Posterior vena cava (tissue), 2 donors: ENCODE data around the gene HOXC4. TPM values are rescaled to one million over a fixed set of nuclear protein-coding genes. Genes with fewer than 3 reads are reported as not detected.
A peak's percentile ranks its signal among the peaks of the same experiment; 100 is the strongest.

Source experiments
- DNase-seq: peaks from one replicate; pipeline ENCODE4 v3.0.0-alpha.2; 2020; ENCODE audit warnings: low spot score
- intact Hi-C, 2 donors: fragments of 100-400 bp; cut with DNase I; formaldehyde crosslinking; loops; one replicate each; pipeline versions ENCODE4 v1.14.1 to v1.14.2; 2022 to 2023
- total RNA-seq, 2 donors: library from RNA; stranded (reverse); fragmentation: NEBNext Ultra II Directional; extraction: Animal tissue kit (Norgen Biotek cat#: 25700); gene quantifications; one replicate each; pipeline ENCODE4 v1.2.1, GENCODE V29; 2021
- donor health status: DM: yes; HTN: yes; CAD: no.
- donor health status: DM: yes; HTN: yes; CAD: no.

HOXC4 gene
- total RNA-seq, 2 donors from 2014 or later = 17.1 to 19.4 TPM

DNA sequence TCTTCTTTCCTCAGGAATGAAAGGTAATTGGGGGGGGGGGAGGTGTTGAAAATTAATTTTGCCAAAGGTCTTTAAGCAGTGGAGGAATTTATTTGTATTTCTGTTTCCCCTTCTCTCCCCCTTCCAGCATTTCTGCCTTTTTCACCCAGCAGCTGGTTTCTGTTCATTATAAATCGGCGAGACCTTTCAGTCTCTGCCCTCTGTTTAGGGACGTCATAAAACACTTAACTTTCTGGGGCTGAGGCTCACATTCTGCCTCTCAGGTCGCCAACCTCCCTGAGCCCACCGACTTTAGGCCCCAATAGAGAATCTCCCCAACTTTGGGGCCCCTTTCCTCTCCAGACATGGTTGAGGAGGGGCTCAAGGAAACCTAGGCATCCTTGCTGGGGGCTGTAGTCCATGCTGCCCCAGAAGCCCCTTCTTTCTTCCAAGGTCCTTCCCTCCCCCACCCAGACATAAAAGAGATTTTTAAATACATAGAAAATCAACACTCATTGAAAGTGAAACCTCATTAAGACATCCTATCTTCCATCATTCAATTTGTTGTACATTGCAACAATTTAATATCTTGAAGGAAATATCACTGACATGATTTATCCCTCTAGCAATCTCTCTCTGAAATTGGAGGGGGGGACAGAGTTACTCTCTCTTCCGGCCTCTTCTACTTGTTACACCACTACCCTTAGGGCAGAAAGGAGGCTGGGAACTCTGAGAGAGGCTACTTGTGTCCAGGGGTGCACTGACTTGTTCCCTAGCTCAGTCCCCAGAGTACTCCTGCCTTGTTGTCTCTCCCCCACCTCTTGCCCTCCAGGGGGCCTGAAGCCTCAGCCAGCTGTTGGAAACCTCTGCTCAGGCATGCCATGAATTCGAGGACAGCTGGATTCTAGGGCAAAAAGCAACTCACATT lies 27.9 kb upstream of the HOXC4 start:
- peak; percentile 45 for DNase-seq
- intact Hi-C loops = loop anchor here (2.0 to 5.0 kb wide), 2 partner anchors 19 to 33 kb away; no protein-coding TSS in a partner anchor

DNA sequence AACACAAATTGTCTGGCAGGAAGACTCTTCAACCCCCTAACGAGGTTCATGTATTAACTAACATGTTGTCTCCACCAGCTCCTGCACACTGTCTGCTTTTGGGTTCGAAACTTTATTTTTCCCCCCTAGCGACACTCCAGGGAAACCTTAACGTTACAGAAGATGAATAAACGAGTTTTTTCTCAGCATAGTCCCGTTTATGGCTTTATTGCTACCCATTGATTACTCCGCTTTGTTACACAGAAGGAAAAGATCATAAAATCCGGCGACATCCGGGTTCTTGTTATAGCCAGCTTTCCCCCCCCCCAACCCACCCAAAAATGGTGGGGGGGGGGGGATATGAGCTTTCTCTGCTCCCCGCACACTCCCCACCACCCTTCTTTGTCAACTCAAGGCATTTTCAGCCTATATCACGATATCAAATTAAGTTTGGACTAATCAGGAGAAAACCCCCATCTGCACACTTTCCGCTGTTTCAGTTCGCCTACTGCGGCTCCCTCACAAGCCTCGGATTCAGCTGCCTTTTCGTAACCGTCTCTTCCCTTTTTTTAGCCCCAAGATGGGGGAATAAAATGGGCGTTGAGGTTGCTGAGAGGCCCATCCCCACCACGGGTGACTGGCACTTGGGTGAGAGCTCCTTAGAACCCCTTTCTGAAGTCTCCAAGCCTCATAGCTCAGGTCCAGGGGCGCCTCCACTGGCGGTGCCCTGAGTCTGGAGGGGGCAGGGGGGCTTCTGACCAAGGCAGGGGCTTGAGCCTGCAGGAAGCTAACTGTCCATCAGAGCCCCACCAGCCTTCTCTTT lies 26.8 kb upstream of the HOXC4 start:
- DNase-seq = peak; percentile 46
- intact Hi-C loops = loop anchor here (2.0 to 5.0 kb wide), 2 partner anchors 20 to 35 kb away; no protein-coding TSS in a partner anchor

- intact Hi-C loops = loop anchor here (2.0 to 5.0 kb wide), 2 partner anchors 21 to 35 kb away; no protein-coding TSS in a partner anchor
Observed at GRCh38 chr12:54027442-54027786, 26.2 kb upstream of the HOXC4 start.

GRCh38 chr12:54028314-54029201 lies 25.1 kb upstream of the HOXC4 start, which contains the start of gene HOXC6:
Gene HOXC6, plus strand, starts transcription at chr12:54028440. Its CDS starts 82 bp downstream, at chr12:54028522.
- intact Hi-C loops = loop anchor here in 1 of 2 donors (5.0 kb wide), 1 partner anchor 36 kb away; no protein-coding TSS in a partner anchor
- DNase-seq = peak; percentile 80

More at GRCh38 chr12:54027442-54027786, 26.2 kb upstream of the HOXC4 start:
- DNase-seq = no peak

GRCh38 chr12:54029529-54030441 lies 23.9 kb upstream of the HOXC4 start:
- intact Hi-C loops = loop anchor here (5.0 kb wide), 4 partner anchors 37 to 163 kb away; no protein-coding TSS in a partner anchor
- peak; percentile 78 for DNase-seq

GRCh38 chr12:54030442-54030801 lies 23.2 kb upstream of the HOXC4 start:
- no peak for DNase-seq
- intact Hi-C loops = loop anchor here (5.0 kb wide), 3 partner anchors 102 to 162 kb away; no protein-coding TSS in a partner anchor

GRCh38 chr12:54030889-54031471 lies 22.7 kb upstream of the HOXC4 start:
- intact Hi-C loops = loop anchor here (5.0 kb wide), 3 partner anchors 101 to 161 kb away; no protein-coding TSS in a partner anchor
- DNase-seq = peak; percentile 86

- no peak for DNase-seq
- intact Hi-C loops = loop anchor here (5.0 kb wide), 3 partner anchors 101 to 161 kb away; no protein-coding TSS in a partner anchor
Observed at GRCh38 chr12:54031480-54031879, 22.2 kb upstream of the HOXC4 start.

DNA sequence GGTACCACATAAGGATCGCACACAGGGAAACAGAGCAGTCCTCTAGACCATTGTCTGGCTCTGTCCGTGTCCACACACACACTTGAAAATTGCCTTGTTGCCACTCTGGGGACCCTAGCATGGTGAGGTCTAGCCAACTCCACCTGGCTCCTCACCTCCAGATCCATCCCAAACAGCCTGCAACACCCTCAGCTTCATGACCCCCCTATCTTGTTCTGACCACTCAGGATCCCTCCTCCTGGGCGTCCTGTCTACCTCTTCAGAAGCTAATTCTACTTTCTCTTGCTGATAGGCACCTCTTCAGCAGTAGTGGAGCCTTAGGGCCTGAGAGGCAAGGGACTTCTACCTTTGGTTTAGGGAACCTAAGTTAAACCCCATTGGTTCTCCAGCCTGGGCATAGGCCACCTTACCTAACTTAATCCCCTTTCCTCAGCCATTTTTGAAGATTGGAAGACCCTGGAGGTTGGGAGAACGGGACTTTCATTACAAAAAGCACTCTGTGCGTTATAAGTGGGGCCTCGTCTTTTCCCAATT lies 21.5 kb upstream of the HOXC4 start:
- no peak for DNase-seq
- intact Hi-C loops = loop anchor here (5.0 kb wide), 3 partner anchors 100 to 160 kb away; no protein-coding TSS in a partner anchor

DNA sequence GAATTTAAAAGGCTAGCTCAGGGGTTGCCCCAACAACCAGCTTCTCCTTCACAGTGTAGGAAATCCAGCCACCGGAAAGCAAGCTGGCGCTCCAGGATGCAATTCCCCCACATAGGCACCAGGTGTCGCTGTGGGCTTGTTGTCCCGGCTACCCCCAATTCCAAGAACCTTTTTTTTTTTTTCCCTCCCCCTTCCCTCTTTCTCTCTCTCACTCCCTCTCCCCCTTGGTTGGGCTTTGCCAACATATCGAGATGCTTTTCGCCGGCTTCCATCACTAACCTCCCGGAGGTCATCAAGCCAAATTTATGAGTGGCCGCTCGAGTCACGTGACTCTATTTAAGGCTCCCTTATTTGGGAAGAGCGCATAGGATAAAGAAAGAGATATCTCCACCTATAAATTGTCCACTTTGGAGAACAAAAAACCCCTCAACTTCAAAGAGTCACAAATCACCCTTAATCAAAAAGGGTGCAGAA lies 21.0 kb upstream of the HOXC4 start, which contains the start of gene HOXC5:
TSS of gene HOXC5 (plus strand) at position 424 of the 474 bp plus-strand sequence. CDS start 73 bp downstream, outside the sequence.
- intact Hi-C loops = loop anchor here (5.0 kb wide), 3 partner anchors 100 to 160 kb away; no protein-coding TSS in a partner anchor
- DNase-seq = peak; percentile 93

- DNase-seq = no peak
- intact Hi-C loops = loop anchor here (5.0 kb wide), 3 partner anchors 99 to 159 kb away; no protein-coding TSS in a partner anchor
Observed at GRCh38 chr12:54033106-54033979, 20.3 kb upstream of the HOXC4 start.

GRCh38 chr12:54033980-54034784 lies 19.5 kb upstream of the HOXC4 start:
- no peak for DNase-seq
- intact Hi-C loops = loop anchor here (5.0 kb wide), 3 partner anchors 98 to 158 kb away; no protein-coding TSS in a partner anchor

GRCh38 chr12:54034785-54035310 lies 18.8 kb upstream of the HOXC4 start:
- no peak for DNase-seq
- intact Hi-C loops = loop anchor here (5.0 kb wide), 4 partner anchors 42 to 157 kb away; no protein-coding TSS in a partner anchor

DNA sequence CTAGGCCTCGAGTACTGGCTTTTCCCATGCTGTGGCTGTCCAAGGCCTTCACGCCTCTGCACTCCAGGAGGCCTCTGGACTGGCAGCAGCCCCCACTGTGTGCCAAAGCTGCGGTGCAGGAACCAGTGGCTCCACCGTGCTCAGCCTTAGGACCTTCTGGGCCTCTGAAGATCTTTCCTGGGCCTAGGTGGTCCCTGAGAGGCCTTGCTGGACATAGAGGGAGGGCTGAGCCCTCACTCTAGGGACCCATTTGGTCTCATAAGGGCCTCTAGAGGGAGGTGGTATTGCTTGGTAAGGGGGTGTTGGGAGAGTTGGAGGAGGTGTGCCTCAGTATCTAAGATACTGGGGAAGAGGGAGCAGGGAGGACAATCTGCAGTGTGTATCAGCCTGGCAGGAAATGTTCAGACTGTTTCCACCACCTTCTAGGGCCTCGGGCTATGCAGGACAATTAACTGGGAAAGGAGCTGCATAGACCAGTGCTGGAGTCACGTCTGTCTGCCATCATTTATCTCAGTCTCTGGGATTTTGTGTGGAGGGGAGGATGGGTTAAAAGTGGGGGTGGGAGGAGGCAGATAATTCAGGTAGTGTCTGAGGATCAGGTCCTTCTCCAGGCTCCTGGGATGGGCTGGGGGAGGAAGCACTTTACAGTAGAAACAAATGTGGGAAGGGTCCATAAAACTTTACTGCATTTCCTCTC lies 17.9 kb upstream of the HOXC4 start:
- intact Hi-C loops = loop anchor here in 1 of 2 donors (5.0 kb wide), 1 partner anchor 42 kb away; no protein-coding TSS in a partner anchor
- DNase-seq = no peak
